DMS79 (cell line): ENCODE results near the gene STOML3.

Experiments used
- DNase-seq: peaks from one replicate; lab custom pipeline; 2025; lab: John Stamatoyannopoulos, UW

Gene STOML3

DNA sequence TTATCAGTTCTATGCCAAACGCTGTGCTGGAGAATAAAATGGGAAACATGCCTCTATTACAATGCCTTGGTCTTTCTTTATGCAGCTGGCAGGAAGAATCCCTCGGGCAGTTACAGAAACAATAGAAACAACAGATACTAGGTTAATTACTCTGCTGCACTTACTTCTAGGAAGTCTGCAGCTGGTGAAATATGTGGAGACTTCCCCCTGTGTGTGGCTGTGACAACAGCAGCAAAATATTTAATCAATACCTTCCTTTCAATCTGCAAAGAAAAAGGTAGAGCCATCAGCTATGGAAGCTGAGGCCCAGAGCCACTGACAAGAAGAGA is 9.9 kb downstream of the STOML3 start:
- DNase-seq = no peak

DNA sequence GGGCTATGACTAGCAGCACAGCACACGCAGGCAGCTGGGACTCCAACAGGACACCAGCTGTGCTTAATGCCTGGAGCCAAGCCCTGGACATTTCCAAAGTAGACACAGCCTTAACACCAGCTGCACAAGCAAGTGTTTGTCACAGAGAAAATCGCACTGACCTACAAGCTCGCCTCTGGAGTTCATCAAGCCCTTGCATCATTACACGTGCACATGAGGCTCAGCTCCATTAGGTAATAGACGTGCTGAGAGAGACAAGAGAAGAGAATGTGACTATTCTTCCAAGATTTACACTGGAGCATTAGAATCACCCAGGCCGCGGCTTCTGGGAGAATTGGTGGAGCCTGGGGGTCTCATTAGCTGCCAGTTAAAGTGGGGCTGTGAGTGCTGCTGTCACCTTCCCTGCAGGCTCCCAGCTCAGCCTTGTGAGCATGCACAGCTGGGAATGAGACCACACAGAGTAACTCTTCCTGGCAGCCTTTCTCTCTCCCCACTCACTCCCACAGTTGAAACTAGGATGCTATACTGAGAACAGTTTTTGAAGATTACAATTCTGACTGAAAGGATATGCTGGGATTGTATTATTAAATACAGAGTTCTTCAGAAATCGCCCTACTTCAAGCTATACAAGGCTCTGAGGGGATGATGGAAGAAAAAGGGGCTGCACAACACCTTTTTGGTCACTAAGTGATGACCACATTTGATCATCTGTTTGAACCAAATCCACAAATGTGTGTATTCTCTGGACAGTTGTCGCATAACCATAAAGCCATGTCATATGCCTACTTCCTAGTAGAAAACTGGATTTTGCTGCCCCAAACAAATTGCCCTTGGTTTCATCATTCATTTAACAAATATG is 10.5 kb downstream of the STOML3 start:
- DNase-seq = no peak

DNA sequence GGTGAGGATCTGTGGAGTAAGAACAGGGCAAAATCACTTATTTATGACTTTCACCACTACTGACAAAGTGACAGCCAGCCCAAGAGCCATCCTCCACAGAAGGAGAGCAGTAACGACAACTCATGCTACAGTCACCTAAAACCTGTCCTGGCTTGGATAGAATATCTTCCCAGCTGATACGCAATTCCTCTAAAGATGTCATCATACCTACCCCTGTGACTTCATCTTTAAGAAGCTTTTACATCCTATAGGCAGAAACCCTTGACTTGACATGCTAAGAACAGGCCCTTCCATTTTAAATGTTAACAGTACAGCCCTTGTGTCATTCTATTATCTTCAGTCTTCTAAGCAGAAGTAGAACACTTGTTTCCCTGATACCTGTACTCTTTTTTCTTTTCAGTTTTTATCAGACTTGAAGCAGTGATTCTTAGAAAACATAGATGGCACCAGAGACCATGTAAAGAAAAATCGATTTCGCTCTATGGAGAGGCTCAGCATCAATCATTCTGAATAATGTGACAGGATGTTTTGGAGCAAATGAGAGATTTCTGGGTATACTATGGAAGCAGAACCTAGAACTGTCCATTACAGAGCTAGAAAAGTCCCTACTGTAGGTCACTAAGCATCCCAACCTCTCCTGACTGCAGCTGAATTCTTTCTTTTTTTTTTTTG is 20.1 kb downstream of the STOML3 start:
- no peak for DNase-seq

DNA sequence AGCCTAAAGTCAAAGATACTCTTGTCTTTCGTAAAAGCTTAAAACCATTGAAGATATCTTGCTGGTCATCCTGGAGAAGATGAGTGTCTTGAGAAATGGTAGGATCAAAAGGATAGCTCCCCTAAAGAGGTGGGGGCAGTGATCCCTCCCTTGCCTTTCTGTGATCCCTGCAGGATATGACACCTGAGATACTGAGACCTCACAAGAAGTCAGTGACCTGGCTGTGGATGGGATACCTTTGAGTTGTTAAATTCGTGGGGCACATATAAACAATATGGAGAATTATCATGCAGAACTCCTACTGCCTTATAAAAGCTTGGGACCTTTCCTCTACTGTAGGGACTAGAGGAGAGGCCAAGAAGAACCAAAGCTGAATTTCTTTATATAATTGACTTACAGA is 21.4 kb downstream of the STOML3 start:
- no peak for DNase-seq

DNA sequence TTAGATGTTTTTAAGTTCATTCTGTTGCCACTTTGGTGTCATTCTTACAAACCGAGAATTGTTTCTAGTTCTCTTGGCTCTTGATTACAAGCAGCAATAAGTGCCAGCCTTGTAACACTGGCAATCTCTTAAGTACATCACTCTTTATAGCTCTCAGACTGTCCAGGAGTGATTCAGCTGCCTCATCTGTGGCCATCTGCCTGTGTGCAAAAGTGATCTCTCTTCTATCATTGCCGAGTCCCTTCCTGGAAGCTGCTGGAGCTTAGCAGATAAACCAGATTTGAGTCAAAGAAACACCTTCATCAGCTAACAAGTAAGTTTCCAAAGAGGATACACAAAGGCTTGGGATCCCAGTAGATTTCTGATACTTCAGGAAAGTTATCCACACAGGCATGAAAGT is 23.2 kb downstream of the STOML3 start:
- no peak for DNase-seq

DNA sequence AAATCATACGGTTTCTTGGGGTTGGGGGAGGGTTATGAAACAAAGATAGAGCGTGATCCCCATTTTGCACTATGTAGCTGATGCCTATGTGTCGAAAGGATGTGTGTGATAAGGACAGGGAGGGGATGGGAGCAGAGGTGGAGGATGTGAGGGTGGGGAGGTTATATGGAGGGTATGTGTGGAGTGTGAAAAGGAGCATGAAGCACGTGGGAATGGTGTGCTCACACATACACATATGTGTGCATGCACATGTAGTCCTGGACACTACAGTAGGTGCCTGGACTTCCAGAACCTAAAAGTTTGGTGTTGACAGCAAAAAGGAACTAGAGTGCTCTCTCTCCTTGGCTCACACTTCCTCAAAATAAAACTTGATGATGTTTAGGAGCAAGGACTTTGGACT is 25.4 kb downstream of the STOML3 start:
- no peak for DNase-seq

DNA sequence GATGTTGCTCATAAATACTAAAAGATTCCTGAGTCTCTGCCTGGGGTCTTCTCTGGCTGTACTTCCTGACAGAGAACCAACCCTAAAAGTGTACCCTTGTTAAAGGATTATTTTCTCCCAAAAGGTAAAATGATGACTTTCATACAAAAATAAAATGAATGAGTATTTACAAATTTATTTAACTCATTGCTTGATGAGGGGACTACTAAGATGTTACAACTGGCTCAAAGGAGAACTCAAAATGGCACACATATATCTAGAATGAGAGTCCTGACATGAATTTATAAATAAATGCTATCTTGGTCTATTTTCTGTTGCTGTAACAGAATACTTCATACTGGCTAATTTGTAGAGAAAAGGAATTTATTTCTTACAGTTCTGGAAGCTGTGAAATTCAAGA is 30.5 kb downstream of the STOML3 start:
- DNase-seq = no peak

DNA sequence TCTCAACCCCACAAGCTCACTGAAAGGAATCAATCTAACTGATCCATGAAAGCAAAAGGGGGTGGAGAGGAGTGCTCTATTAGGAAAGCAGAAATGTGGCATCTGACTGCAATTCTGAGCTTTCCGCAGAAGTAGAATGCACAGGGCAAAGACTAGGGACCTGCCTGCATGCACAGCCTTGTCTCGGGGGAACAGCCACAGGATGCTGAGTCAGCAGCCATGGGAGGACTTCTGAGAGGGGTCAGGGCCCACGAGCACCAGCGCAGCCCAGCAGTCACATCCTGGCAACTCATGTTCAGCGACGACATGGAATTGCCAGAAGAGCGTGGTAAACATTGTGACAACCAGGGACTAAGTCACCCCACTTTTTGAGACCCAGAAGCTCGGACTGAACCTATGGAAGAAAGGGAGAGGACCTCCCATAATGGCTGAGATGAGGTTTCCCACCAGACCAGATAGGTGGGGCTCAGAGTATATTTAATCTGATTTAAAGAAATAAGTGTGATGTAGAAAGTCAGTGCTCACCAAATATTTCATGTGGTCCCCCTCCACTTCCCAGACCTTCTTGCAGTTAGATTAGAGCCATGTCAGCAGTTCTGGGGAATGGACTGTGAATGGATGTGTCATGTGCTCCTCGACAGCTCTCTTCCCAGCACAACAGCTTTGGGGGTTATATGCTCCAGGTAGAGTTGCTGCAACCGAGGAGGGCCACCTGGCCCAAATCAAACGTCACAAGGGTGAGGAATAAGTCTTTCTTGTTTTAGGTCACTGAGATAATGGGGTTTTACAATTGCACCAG is 32.6 kb downstream of the STOML3 start:
- no peak for DNase-seq

DNA sequence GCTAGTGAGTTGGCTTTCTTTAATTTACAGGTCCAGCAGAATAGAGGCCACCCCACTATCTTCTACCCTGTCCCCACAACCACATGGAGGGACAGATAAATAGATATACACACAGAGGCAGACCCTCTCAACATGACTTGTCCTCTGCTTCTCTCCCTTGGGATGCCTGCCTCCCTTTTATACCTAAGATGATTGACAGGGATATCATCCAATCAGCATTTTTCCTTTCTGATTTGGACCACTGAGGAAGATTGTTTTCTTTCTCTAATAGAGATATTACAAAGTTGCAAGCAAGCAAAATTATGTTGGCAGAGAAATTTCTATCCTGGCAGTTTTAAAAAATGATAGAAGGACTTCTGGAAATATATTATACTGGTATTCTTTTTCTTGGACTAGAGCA is 35.8 kb downstream of the STOML3 start:
- DNase-seq = no peak

DNA sequence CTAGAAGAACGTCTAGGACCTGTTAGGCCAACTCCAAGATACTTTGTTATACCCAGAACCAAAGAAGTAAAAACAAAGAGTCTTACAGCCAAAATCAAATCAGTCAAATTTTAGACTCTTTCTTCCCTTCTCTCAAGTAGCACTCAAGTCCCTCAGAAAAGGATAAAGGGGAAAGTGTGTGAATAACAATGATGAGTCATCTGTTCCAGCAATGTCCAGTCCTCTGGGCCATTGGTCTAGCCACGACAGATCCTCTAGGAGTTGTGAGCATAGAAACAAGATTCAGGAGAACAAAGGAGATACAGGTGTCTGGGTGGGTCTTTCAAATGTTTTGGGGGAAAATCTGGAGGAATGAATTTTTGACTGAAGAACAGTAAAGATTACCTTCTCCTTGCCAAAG is 36.3 kb downstream of the STOML3 start:
- no peak for DNase-seq

DNA sequence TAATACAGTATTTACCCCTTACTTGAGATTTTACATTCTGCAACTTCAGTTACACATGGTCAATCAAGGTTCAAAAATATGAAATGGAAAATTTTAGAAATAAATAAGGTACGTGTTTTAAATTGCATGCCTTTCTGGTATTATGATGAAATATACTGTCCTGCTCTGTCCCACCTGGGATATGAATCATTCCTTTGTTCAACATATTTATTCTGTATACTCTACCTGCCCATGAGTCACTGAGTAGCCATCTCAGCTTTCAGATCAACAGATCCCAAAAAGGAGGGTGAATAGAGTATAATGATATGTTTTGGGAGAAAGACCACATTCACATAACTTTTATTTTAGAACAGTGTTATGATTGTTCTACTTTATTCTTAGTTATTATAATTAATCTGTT is 37.8 kb downstream of the STOML3 start:
- no peak for DNase-seq

DNA sequence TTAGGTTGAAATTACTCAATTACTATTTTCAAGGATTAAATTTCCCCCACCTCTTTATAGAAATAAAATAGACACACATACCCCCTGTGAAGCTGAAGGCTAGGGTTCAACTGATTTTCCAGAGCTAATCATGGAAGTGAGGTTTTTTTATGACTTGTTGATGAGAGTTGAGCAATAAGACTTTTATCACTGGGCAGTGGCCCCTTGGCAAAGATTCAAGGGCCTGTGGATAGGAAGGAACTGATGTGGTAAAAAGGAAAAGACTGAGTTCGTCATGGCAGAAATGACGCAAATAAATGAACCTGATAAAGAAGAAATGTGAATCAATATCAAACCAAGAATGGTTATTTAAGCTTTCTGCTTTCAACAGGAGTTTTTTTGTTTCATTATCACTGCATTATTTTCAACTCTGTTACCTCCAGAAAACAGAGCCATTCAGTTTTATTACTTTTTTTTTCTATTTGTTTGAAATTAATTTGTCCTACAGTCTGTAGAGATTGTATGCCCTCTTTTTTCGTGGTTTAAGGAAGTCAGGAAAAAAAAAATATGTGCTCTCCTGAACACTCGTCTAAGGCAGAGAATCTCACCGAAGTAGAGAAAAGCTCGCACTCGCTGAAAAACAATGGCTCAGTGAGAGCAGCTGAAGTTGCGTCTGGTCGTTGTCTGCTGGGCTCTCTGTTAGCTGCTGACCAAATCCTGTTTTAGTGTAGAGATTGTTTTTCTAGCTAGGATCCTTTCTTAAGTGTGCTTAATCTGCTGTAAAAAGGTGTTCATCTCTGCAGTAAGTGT is 38.9 kb downstream of the STOML3 start:
- DNase-seq = no peak

DNA sequence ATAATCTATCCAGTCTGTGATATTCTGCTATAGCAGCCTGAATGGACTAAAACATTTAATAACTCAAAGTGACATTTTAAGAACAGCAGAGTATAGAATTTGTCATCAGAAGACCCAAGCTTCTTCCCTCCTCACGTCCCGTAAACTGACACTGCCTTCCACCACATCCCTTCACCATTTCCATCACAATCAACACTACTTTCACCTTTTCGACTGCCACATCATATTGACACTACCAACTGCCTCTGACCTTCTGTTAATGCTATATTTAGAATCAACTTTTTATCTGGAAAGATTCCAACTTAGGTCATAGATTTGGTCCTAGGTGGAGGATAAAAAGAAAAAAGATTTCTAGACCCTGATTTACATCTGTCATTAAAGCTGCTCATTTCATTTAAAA is 39.6 kb downstream of the STOML3 start:
- DNase-seq = no peak

DNA sequence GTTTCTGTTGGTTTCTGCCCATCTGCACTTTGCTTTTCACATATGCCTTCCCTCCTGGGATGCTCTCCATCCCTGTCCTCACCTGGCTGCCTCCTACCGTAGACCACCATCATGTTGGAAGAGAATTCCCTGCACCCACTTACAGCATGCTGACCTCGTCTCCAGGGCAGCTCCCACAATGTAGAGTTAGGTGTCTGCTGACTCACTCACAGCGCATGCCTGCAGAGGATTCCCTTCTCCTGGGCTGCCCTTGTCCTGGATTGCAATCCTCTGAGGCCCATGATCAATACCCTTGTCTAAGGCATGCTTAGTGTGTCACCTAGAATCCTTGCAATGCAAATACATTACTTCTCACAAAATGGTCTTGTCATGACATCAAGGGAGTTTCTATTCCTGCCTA is 43.6 kb downstream of the STOML3 start:
- no peak for DNase-seq

DNA sequence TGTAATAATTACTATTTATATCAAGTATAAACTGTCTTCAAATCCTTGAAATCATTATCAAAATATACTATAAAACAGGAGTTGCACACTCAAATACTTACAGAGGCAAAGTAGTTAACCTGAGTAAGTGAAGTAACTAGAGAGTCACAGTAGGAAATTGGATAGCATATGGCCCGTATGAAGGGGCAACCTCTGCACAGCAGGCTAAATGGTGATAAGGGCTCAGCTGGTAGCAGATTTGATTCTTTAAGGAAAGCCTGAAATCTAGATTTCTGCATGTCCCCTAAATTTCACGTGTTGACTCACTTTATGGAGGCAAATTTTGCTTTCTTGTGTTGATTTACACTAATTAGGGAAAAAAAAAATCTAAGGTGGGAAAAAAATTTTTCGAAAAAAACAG is 46.4 kb downstream of the STOML3 start:
- no peak for DNase-seq

DNA sequence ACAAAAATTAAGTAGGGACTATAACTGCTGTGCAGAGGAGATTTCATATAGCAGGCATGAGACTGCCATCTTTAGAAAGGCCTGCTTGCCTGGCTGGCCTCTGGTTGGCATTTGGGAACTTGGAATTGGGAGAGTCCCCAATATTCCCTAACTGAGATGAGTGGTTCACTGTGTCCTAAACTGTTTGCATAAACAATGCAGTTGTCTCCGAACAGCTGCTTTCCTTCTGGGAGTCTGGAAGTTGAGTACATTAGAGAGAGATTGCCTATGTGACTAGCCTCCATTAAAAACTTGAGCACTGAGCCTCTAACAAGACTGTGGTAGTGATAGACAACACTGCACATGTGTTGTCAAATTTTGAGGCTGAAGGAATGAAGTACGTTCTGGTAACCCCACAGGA is 47.4 kb downstream of the STOML3 start:
- DNase-seq = no peak

DNA sequence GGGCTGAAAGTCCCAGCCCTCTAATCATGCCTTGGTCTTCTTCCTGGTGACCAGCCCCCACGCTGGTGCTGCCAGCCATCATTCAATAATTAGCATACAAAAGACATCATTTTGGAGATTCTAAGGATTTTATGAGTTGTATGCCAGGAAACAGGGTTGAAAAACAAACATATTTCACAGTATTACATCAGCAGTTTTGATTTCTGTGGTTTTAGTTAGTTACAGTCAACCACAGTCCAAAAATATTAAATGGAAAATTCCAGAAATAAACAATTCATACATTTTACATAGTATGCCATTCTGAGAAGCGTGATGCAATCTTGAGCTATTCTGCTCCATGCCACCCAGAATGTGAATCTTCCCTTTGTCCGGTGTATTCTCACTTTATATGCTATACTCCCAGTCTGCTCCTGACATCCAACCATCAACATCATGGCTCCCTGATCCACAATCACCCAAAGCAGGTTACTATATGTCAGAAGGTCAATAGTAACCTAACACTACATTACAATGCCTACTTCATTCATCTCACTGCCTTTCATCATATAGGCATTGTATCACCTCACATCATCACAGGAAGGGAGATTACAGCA is 49.2 kb downstream of the STOML3 start:
- no peak for DNase-seq

DNA sequence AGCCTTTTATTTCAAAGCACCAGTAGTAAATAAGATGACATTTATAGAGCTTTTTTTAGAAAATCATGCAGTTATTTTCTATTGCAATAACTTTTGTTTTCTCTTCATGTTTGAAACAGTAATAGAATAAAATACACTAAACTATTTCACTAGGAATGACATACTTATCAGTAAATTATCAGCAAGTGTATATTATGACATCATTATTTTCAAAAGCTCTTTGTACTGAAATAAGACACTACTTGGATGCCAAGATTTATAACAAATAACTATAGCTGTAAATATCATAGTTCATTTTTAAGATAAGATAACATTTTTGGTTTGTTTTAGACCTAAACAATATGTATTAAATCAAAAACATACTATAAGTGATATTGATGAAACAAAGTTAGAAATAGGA is 56.8 kb downstream of the STOML3 start:
- no peak for DNase-seq

DNA sequence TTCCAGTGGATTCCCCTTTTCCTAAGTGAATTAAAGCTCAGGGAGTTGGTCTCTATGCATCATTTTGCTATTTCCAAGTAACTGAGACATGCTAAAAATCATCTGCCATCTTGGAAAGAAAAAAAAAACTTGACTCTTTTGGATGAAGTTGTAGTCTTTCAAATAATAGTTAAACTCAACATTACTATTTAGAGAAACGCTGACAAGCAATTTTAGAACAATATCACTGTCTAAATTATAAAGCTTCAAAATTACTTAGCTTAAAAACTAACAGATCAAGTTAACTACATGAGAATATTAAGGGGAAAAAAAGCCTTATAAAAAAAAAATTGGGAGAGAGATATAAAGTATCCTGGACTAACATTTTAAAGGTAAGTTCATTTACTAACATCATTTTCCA is 68.5 kb downstream of the STOML3 start:
- no peak for DNase-seq

DNA sequence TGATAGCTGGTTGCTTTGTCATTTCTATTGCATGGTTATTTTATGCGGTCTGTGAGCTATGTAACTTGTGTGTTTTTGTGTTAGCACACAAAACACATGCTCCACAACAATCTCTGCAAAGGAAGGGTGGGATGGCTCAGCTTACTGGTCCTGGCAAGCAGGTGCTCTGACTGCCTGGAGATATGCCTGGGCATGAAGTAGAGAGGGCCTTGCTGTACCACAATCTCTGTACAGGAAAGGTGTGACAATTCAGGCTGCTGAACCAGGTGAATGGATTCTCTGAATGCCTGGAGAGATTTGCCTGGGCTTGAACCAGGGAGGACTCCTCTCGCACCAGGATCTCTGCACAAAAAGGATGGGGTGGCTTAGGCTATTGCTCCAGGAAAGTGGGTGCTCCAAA is 69.5 kb downstream of the STOML3 start:
- DNase-seq = no peak
